GM18519 (cell line): ENCODE results near the gene TSPO2.
"Not testable (repeated sequence)": the region's sequence is repeated elsewhere in the genome, so short reads cannot be mapped to it uniquely, and the experiment has no call there.

Source experiments
- ATAC-seq: cut with Tn5 transposase; IDR thresholded peaks from one replicate; pipeline ENCODE4 v1.9.1; 2021; ENCODE audit warnings: mild to moderate bottlenecking, moderate library complexity; ENCODE audit not compliant: unreplicated experiment, low FRiP score

The TSPO2 gene

GRCh38 chr6:41042226-41043055, at the start of gene TSPO2:
Gene TSPO2, plus strand, starts transcription at chr6:41042467. Its CDS starts 519 bp downstream, at chr6:41042986.
- no peak for ATAC-seq

- no peak for ATAC-seq
Observed at GRCh38 chr6:40992746-40993145, 49.5 kb upstream of the TSPO2 start.

- ATAC-seq, result no peak
Observed at GRCh38 chr6:40996591-40997233, 45.6 kb upstream of the TSPO2 start.

GRCh38 chr6:40997234-40997957, 44.9 kb upstream of the TSPO2 start:
- ATAC-seq, result no peak

- no peak for ATAC-seq
Observed at GRCh38 chr6:40998661-40999060, 43.6 kb upstream of the TSPO2 start.

- ATAC-seq, result no peak
Observed at GRCh38 chr6:40999569-40999968, 42.7 kb upstream of the TSPO2 start.

GRCh38 chr6:41000248-41000647, 42.0 kb upstream of the TSPO2 start:
- ATAC-seq, result no peak

GRCh38 chr6:41002168-41002567, 40.1 kb upstream of the TSPO2 start:
- ATAC-seq, result no peak

GRCh38 chr6:41006217-41006616, 36.0 kb upstream of the TSPO2 start:
- not testable (repeated sequence) for ATAC-seq

- ATAC-seq, result not testable (repeated sequence)
Observed at GRCh38 chr6:41006980-41007379, 35.3 kb upstream of the TSPO2 start.

- no peak for ATAC-seq
Observed at GRCh38 chr6:41008011-41008410, 34.3 kb upstream of the TSPO2 start.

GRCh38 chr6:41009669-41010068, 32.6 kb upstream of the TSPO2 start:
- no peak for ATAC-seq

- no peak for ATAC-seq
Observed at GRCh38 chr6:41011673-41012072, 30.6 kb upstream of the TSPO2 start.

- no peak for ATAC-seq
Observed at GRCh38 chr6:41013466-41014153, 28.7 kb upstream of the TSPO2 start.

GRCh38 chr6:41014780-41015179, 27.5 kb upstream of the TSPO2 start:
- no peak for ATAC-seq

- not testable (repeated sequence) for ATAC-seq
Observed at GRCh38 chr6:41015860-41016259, 26.4 kb upstream of the TSPO2 start.

GRCh38 chr6:41017663-41018062, 24.6 kb upstream of the TSPO2 start:
- ATAC-seq, result no peak

GRCh38 chr6:41021832-41022231, 20.4 kb upstream of the TSPO2 start:
- no peak for ATAC-seq

- no peak for ATAC-seq
Observed at GRCh38 chr6:41022294-41022693, 20.0 kb upstream of the TSPO2 start.

- ATAC-seq, result no peak
Observed at GRCh38 chr6:41023114-41023513, 19.2 kb upstream of the TSPO2 start.
